HepG2 (cell line): ENCODE results near the gene PPY.

ENCODE experiments used
- ARID5B ChIP-seq: IDR thresholded peaks from 2 replicates; pipeline ENCODE4 v1.4.0; 2020; ENCODE audit warnings: mild to moderate bottlenecking, missing genetic modification reagents
- MTA1 ChIP-seq: sonication (generic); formaldehyde crosslinking; IDR thresholded peaks from 2 replicates; pipeline ENCODE4 v1.4.0; 2020; ENCODE audit warnings: missing genetic modification reagents, mild to moderate bottlenecking, borderline replicate concordance
- NBN ChIP-seq: fragments of 450-650 bp; conservative IDR thresholded peaks from 2 replicates; pipeline ENCODE4 v1.6.1; 2017

DNA sequence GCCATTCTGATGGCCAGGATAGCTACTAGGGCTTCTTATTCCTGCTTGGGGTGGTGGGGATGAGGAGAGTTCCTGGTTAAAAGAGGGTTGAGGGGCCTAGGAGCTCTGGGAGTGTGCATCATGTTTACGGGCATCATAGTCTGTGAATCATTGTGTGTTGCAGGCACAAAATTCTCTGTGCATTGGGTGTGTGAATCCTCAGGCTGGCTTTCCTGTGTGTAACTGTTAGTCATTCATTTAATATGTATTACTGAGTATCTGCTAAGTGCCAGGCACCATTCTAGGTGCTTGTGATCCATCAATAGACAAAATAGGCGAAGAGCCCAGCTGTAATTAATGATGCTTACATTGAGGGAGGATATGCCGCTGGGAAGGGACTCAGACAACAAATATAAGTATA, 5.8 kb downstream of the PPY start:
- TF ChIP-seq MTA1 (CRISPR knock-in tag) (no peak), ARID5B (CRISPR knock-in tag) (no peak), NBN (no peak)
